Natural killer cell (primary cell): ENCODE results near the gene DNAJC15. TPM values are rescaled to one million over a fixed set of nuclear protein-coding genes. Genes with fewer than 3 reads are reported as not detected.
"Not testable (repeated sequence)": the region's sequence is repeated elsewhere in the genome, so short reads cannot be mapped to it uniquely, and the experiment has no call there.

Source experiments
- ATAC-seq, 3 donors: fragments of 150-1000 bp in 2 of 3; fragments of 200-7000 bp in 1 of 3; cut with Tn5 transposase; 1 replicate in 1 of 3; 2 replicates in 2 of 3; pipeline ENCODE4 v1.10.0; 2021; ENCODE audit warnings: mild to moderate bottlenecking in 2 of 3, moderate library complexity in 2 of 3
- DNase-seq, 2 donors: peaks; one replicate each; pipeline versions ENCODE4 v3.0.0 to v3.0.0-alpha.2; 2013 to 2021; ENCODE audit warnings: mixed read lengths in 1 of 2
- H3K27ac ChIP-seq: one replicate; pipeline ENCODE4 v1.5.1; 2013; ENCODE audit warnings: mild to moderate bottlenecking, low read length
- H3K27me3 ChIP-seq: one replicate; pipeline ENCODE4 v1.6.1; 2013; ENCODE audit warnings: low read length; ENCODE audit not compliant: control insufficient read depth, insufficient read depth
- H3K36me3 ChIP-seq: one replicate; pipeline ENCODE4 v1.6.1; 2013; ENCODE audit warnings: low read length; ENCODE audit not compliant: control insufficient read depth, insufficient read depth
- H3K4me1 ChIP-seq: one replicate; pipeline ENCODE4 v1.6.1; 2013; ENCODE audit warnings: low read length; ENCODE audit not compliant: control insufficient read depth, insufficient read depth
- H3K4me3 ChIP-seq: one replicate; pipeline ENCODE4 v1.5.1; 2013; ENCODE audit warnings: low read length
- H3K9me3 ChIP-seq: one replicate; pipeline ENCODE4 v1.6.1; 2013; ENCODE audit warnings: low read length; ENCODE audit not compliant: control insufficient read depth, insufficient read depth
- H3K27ac Mint-ChIP-seq, 2 donors: one replicate each; pipeline ENCODE4 v1.8.0; 2022; ENCODE audit warnings: mild to moderate bottlenecking in 2 of 2, mixed read lengths in 2 of 2, moderate library complexity in 1 of 2
- H3K27me3 Mint-ChIP-seq, 2 donors: one replicate each; pipeline ENCODE4 v1.8.0; 2022; ENCODE audit warnings: low read depth in 2 of 2, mixed read lengths in 2 of 2
- H3K36me3 Mint-ChIP-seq: one replicate; pipeline ENCODE4 v1.8.0; 2022; ENCODE audit warnings: mixed read lengths
- H3K4me1 Mint-ChIP-seq, 2 donors: one replicate each; pipeline ENCODE4 v1.8.0; 2022; ENCODE audit warnings: mixed read lengths in 2 of 2
- H3K4me3 Mint-ChIP-seq: one replicate; pipeline ENCODE4 v1.8.0; 2022; ENCODE audit warnings: mild to moderate bottlenecking, moderate library complexity, mixed read lengths
- H3K9me3 Mint-ChIP-seq, 2 donors: one replicate each; pipeline ENCODE4 v1.8.0; 2022; ENCODE audit warnings: mixed read lengths in 2 of 2
- WGBS: methylation state at CpG from one replicate; pipeline ENCODE4 v1.1.7; 2013; ENCODE audit warnings: missing lambda C conversion rate; ENCODE audit not compliant: insufficient coverage; 5-methylcytosine and 5-hydroxymethylcytosine counted together
- intact Hi-C: fragments of 100-400 bp; cut with micrococcal nuclease; formaldehyde crosslinking; loops from one replicate; pipeline ENCODE4 v1.14.2; 2022
- total RNA-seq, 4 donors: library from RNA; stranded (reverse); fragments of 120-200 nt in 1 of 4; gene quantifications; one replicate each; pipeline versions ENCODE4 v1.2.3 to v1.2.4, GENCODE V29; 2013 to 2022
- TF ChIP-seq, protein P1 (sequence below): fragments of 200-600 bp; IDR thresholded peaks from one replicate; pipeline ENCODE4 v1.8.0; 2022; ENCODE audit warnings: antibody characterized with exemption

The DNAJC15 gene
- total RNA-seq, 3 donors from 2014 or later (not counting 1 experiment from before 2014, with no cell fraction given) = 7.7 to 10.0 (median 8.3) TPM

DNA sequence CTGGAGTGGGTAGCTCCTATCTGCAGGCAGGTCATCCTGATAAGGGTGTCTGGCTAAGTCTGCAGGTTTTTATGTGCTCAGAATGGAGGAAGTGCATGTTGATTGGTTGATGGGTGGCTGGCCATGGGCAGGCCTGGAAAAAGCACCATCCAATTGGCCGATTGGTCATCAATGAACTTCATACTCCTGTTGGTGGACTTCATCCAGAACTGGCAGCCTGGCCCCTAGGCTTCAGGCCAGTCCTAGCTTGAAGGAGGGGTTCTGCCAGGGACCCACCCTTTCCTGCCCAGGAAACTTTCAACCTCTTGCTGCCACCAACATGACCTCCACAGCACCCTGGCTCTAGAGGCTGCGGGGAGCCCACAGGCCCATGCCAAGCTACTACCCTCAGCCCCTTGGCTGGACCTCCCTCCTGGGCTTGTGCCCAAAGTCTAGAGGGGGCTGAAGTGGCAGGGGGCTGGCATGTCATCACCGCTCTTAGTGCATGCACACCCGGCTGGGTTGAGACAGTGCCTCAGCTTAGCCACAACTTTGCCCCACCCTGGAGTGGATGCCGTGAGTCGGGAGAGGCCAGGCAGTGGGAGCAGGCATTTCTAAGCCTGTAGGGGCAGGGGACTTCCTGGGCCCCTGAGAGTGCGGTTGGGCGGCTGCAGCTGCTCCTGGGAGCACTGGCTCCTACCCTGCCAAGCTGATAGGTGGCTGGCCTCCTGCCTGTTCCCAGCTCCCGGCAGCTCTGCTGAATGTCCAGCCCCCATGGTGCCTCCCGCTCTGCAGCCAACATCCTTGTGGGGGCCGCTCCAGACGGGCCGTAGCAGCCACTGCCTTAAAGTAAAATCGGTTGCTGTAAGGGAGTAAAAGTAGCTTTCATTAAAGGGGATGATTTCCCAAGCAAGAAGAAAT lies 13.2 kb downstream of the DNAJC15 start:
- H3K4me1 Mint-ChIP-seq = peaks cover 31 to 42% of the 10 kb centered on the region in 2 donors
- peaks cover 0 to 2% of the 10 kb centered on the region in 2 donors for H3K9me3 Mint-ChIP-seq
- DNase-seq = no peak
- no peaks in the 10 kb centered on the region for H3K36me3 Mint-ChIP-seq
- ATAC-seq = no peak
- Histone ChIP-seq H3K27ac (no peak overlapping the region), H3K9me3 (no peaks in the 10 kb centered on the region), H3K4me3 (no peak overlapping the region), H3K27me3 (no peaks in the 10 kb centered on the region), H3K36me3 (peaks cover 2% of the 10 kb centered on the region), H3K4me1 (no peaks in the 10 kb centered on the region)
- TF ChIP-seq, protein P1, sequence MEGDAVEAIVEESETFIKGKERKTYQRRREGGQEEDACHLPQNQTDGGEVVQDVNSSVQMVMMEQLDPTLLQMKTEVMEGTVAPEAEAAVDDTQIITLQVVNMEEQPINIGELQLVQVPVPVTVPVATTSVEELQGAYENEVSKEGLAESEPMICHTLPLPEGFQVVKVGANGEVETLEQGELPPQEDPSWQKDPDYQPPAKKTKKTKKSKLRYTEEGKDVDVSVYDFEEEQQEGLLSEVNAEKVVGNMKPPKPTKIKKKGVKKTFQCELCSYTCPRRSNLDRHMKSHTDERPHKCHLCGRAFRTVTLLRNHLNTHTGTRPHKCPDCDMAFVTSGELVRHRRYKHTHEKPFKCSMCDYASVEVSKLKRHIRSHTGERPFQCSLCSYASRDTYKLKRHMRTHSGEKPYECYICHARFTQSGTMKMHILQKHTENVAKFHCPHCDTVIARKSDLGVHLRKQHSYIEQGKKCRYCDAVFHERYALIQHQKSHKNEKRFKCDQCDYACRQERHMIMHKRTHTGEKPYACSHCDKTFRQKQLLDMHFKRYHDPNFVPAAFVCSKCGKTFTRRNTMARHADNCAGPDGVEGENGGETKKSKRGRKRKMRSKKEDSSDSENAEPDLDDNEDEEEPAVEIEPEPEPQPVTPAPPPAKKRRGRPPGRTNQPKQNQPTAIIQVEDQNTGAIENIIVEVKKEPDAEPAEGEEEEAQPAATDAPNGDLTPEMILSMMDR = no peak
- no peaks in the 10 kb centered on the region for H3K27me3 Mint-ChIP-seq
- no peak overlapping the region for H3K4me3 Mint-ChIP-seq
- 98% methylated on average over 14 of the region's 14 CpGs for WGBS
- peak overlapping the region in 1 of 2 donors; percentile 40 for H3K27ac Mint-ChIP-seq
- intact Hi-C loops = no loop called here

DNA sequence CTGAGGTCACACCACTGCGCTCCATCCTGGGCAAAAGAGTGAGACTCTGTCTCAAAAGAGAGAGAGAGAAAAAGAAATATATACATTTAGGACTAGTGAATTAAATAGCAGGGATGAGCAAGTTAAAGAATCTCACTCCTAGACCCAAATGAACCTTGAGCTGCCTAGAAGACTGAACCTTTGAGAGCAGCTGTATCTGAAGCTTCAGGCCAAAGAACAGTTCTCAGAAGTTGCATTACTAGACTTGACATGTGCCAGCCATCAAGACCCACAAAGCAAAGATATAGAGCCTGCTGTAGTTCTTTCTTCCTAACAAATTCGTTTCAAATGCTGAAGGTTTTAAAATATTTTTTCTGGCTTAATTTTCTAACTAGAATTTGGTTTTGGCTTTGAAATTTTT lies 16.6 kb downstream of the DNAJC15 start:
- WGBS = 83% methylated on average over 2 of the region's 2 CpGs

DNA sequence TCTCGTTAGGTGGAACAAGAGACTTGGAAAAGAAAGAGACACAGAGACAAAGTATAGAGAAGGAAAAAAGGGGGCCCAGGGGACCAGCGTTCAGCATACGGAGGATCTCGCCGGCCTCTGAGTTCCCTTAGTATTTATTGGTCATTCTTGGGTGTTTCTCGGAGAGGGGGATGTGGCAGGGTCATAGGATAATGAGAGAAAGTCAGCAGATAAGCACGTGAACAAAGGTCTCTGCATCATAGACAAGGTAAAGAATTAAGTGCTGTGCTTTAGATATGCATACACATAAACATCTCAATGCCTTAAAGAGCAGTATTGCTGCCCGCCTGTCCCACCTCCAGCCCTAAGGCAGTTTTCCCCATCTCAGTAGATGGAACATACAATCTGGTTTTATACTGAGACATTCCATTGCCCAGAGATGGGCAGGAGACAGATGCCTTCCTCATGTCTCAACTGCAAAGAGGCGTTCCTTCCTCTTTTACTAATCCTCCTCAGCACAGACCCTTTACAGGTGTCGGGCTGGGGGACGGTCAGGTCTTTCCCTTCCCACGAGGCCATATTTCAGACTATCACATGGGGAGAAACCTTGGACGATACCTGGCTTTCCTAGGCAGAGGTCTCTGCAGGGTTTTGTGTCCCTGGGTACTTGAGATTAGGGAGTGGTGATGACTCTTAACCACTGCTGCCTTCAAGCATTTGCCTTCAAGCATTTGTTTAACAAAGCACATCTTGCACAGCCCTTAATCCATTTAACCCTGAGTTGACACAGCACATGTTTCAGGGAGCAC lies 17.4 kb downstream of the DNAJC15 start:
- H3K27me3 Mint-ChIP-seq, H3K9me3 Mint-ChIP-seq, H3K27ac Mint-ChIP-seq, H3K27me3 ChIP-seq, DNase-seq, H3K36me3 Mint-ChIP-seq, H3K27ac ChIP-seq, H3K4me1 ChIP-seq, ATAC-seq, H3K4me3 Mint-ChIP-seq, H3K4me3 ChIP-seq, H3K36me3 ChIP-seq, intact Hi-C loops, H3K9me3 ChIP-seq: not testable (repeated sequence)
- WGBS = 83% methylated on average over 12 of the region's 13 CpGs
- peaks cover 36 to 51% of the 10 kb centered on the region in 2 donors for H3K4me1 Mint-ChIP-seq

More for the DNA sequence above, 16.6 kb downstream of the DNAJC15 start:
- H3K27me3 Mint-ChIP-seq = no peaks in the 10 kb centered on the region
- TF ChIP-seq, protein P1 = no peak
- H3K4me1 Mint-ChIP-seq = peaks cover 37 to 47% of the 10 kb centered on the region in 2 donors
- ATAC-seq (no peak), DNase-seq (no peak)
- Histone ChIP-seq H3K27me3 (no peaks in the 10 kb centered on the region), H3K9me3 (no peaks in the 10 kb centered on the region), H3K36me3 (peaks cover 2% of the 10 kb centered on the region), H3K4me3 (no peak overlapping the region), H3K27ac (no peak overlapping the region), H3K4me1 (peaks cover 3% of the 10 kb centered on the region)
- no peak overlapping the region for H3K4me3 Mint-ChIP-seq
- H3K36me3 Mint-ChIP-seq = no peaks in the 10 kb centered on the region
- intact Hi-C loops = no loop called here
- H3K9me3 Mint-ChIP-seq = no peaks in the 10 kb centered on the region
- H3K27ac Mint-ChIP-seq = no peak overlapping the region

DNA sequence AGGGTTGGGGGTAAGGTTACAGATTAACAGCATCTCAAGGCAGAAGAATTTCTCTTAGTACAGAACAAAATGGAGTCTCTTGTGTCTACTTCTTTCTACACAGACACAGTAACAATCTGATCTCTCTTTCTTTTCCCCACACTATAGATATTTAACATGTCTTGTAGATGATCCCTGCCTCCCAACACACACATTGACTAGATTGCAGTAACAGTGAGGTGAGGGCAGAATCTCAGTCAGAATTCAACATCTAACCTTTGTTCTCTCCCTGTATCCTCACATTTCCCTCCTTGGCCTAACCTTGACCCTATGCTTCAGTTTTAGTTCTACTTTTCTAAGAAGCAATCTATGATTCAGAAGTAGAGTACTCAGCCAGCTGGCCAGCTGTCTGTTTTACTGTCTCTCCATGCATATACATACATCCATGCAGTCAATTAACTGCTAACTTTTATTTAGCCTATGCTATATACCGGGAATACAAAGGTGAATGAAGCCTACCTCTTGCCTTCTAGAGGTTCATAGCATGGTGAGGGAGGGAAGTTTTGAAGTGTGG lies 18.1 kb downstream of the DNAJC15 start:
- ATAC-seq = no peak
- H3K27me3 ChIP-seq = no peaks in the 10 kb centered on the region
- TF ChIP-seq, protein P1 = no peak
- Mint-ChIP-seq H3K9me3 (no peaks in the 10 kb centered on the region), H3K27ac (no peak overlapping the region), H3K36me3 (no peaks in the 10 kb centered on the region), H3K27me3 (no peaks in the 10 kb centered on the region), H3K4me1 (peaks cover 36 to 57% of the 10 kb centered on the region in 2 donors), H3K4me3 (no peak overlapping the region)
- H3K27ac ChIP-seq = no peak overlapping the region
- H3K4me3 ChIP-seq = no peak overlapping the region
- no peak for DNase-seq
- intact Hi-C loops = no loop called here
- peaks cover 6% of the 10 kb centered on the region for H3K4me1 ChIP-seq
- H3K36me3 ChIP-seq = peaks cover 2% of the 10 kb centered on the region
- no peaks in the 10 kb centered on the region for H3K9me3 ChIP-seq
- WGBS = 100% methylated on average over 1 of the region's 1 CpG
